ENCODE measurements around the gene EHD2. TPM values are rescaled to one million over a fixed set of nuclear protein-coding genes. Genes with fewer than 3 reads are reported as not detected.

EHD2 gene
- total and polyA plus RNA-seq, 4 donors = 68.0 to 190 (median 127) TPM

- Histone ChIP-seq H3K4me1 (ENCODE audit: control insufficient read depth in 5 of 5, insufficient read depth in 5 of 5, low read length in 5 of 5) (peaks cover 0 to 57% (median 31%) of the 10 kb centered on the region in 5 donors), H3K9ac (ENCODE audit: insufficient read depth in 1 of 2, low read length in 2 of 2) (no peak overlapping the region), H3K36me3 (ENCODE audit: control insufficient read depth in 4 of 4, insufficient read depth in 4 of 4, low read length in 4 of 4) (peaks cover 0 to 28% (median 20%) of the 10 kb centered on the region in 4 donors), H3K27ac (ENCODE audit: low read depth in 1 of 2, low read length in 1 of 2) (peak overlapping the region in 1 of 2 donors; percentile 87), H3K9me3 (ENCODE audit: control insufficient read depth in 4 of 4, insufficient read depth in 3 of 4, low read length in 3 of 4) (no peaks in the 10 kb centered on the region), H3K27me3 (ENCODE audit: control insufficient read depth in 3 of 3, insufficient read depth in 3 of 3, low read length in 2 of 3) (no peaks in the 10 kb centered on the region), H3K4me3 (no peak overlapping the region)
- TF ChIP-seq CTCF (IDR thresholded peaks at IDR 0.05; ENCODE audit: control extremely low read depth, extremely low read depth) = no peak
- 86 to 95% methylated on average over 14 of the region's 14 CpGs for WGBS, 2 donors
- peak in 1 of 3 donors; percentile 58 for DNase-seq
- ATAC-seq (ENCODE audit: insufficient read depth, low FRiP score) = no peak
Measured at GRCh38 chr19:47720669-47721422, 7.6 kb downstream of the EHD2 start.

- peaks cover 0 to 24% (median 17%) of the 10 kb centered on the region in 4 donors for H3K36me3 ChIP-seq (ENCODE audit: control insufficient read depth in 4 of 4, insufficient read depth in 4 of 4, low read length in 4 of 4)
- no peak overlapping the region for H3K4me3 ChIP-seq
- peaks cover 0 to 50% (median 22%) of the 10 kb centered on the region in 5 donors for H3K4me1 ChIP-seq (ENCODE audit: control insufficient read depth in 5 of 5, insufficient read depth in 5 of 5, low read length in 5 of 5)
Measured at GRCh38 chr19:47723581-47723940, 10.3 kb downstream of the EHD2 start.

GRCh38 chr19:47725759-47726401, 12.7 kb downstream of the EHD2 start:
- no peaks in the 10 kb centered on the region for H3K9me3 ChIP-seq (ENCODE audit: control insufficient read depth in 4 of 4, insufficient read depth in 3 of 4, low read length in 3 of 4)
- WGBS, 2 donors = 74 to 77% methylated on average over 48 of the region's 48 CpGs
- DNase-seq = peak in 2 of 3 donors; percentile 53 to 59
- peaks cover 0 to 41% (median 23%) of the 10 kb centered on the region in 5 donors for H3K4me1 ChIP-seq (ENCODE audit: control insufficient read depth in 5 of 5, insufficient read depth in 5 of 5, low read length in 5 of 5)
- peak overlapping the region in 1 of 2 donors; percentile 79 for H3K27ac ChIP-seq (ENCODE audit: low read depth in 1 of 2, low read length in 1 of 2)
- peaks cover 0 to 25% (median 21%) of the 10 kb centered on the region in 4 donors for H3K36me3 ChIP-seq (ENCODE audit: control insufficient read depth in 4 of 4, insufficient read depth in 4 of 4, low read length in 4 of 4)
- no peak overlapping the region for H3K4me3 ChIP-seq
- no peaks in the 10 kb centered on the region for H3K27me3 ChIP-seq (ENCODE audit: control insufficient read depth in 3 of 3, insufficient read depth in 3 of 3, low read length in 2 of 3)
- no peak for TF ChIP-seq CTCF (IDR thresholded peaks at IDR 0.05; ENCODE audit: control extremely low read depth, extremely low read depth)
- peak; percentile 50 for ATAC-seq (ENCODE audit: insufficient read depth, low FRiP score)
- H3K9ac ChIP-seq (ENCODE audit: insufficient read depth in 1 of 2, low read length in 2 of 2) = no peak overlapping the region

More at GRCh38 chr19:47723581-47723940, 10.3 kb downstream of the EHD2 start:
- no peak for TF ChIP-seq CTCF (IDR thresholded peaks at IDR 0.05; ENCODE audit: control extremely low read depth, extremely low read depth)
- H3K9me3 ChIP-seq (ENCODE audit: control insufficient read depth in 4 of 4, insufficient read depth in 3 of 4, low read length in 3 of 4) = no peaks in the 10 kb centered on the region
- 22 to 31% methylated on average over 7 of the region's 7 CpGs for WGBS, 2 donors
- peak overlapping the region in 1 of 2 donors; percentile 32 for H3K9ac ChIP-seq (ENCODE audit: insufficient read depth in 1 of 2, low read length in 2 of 2)
- peak; percentile 39 for ATAC-seq (ENCODE audit: insufficient read depth, low FRiP score)
- H3K27me3 ChIP-seq (ENCODE audit: control insufficient read depth in 3 of 3, insufficient read depth in 3 of 3, low read length in 2 of 3) = no peaks in the 10 kb centered on the region
- peak; percentile 84 to 89 (median 86) for DNase-seq
- no peak overlapping the region for H3K27ac ChIP-seq (ENCODE audit: low read depth in 1 of 2, low read length in 1 of 2)

Data from lung (tissue), 12 donors.